T-helper 2 cell (primary cell): ENCODE measurements around the gene GALNT13.

ENCODE experiments used
- DNase-seq, 5 experiments: peaks; one replicate each; pipeline versions ENCODE4 v3.0.0 to v3.0.0-alpha.2; 2012 to 2022
- total RNA-seq, 2 donors: gene quantifications; one replicate each; lab custom pipeline; 2026; lab: John Stamatoyannopoulos, UW

Gene GALNT13
- 0 reads per million in 2 donors for total RNA-seq

DNA sequence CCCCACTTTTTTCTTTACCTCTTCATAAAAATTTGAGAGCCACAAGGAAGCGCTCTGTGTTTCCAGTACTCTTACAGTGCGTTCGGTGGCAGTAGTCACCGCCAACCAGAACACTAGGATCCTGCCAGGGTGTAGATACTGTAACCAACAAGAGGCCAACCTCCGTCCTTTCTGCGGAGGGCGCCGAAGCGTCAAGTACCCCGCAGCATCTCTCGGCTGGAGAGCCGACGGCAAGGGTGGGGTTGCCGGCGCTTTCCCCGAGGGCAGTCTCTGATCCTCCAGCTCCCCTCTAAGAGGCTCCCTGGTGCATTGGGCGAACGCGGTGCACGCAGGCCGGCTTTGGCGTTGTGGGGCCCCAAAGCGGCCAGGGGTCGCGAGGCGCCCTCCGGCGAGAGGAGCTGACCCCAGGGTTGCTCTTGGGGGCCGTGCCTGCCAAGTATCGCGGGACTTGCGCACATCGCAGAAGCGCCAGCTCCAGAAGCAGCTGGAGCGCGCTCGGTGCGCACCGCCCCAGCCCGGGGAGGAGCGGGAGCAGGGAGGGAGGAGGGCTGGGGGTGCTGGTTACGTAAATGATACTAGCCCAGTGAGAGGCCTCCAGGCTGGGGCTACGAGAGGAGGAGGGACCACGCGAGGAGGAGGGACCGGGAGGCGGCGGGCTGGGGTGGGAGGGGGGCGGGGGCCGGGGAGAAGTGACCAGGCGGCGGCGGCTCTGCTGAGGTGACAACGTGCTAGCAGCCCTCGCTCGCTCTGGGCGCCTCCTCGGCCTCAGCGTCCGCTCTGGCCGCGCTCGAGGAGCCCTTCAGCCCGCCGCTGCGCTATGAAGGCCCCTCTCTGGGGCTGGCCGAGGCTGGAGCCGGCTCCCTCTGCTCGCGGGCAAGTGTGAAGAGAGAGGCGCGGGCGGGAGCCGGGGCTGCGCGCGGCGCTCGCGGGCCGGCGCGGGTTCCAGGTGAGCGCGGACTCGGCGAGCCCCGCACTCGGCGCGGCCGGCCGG lies at the start of gene GALNT13:
Gene GALNT13, plus strand, starts transcription at position 692 of the 991 bp plus-strand sequence.
- DNase-seq, result no peak

GRCh38 chr2:153823880-153824279 lies 47.8 kb upstream of the GALNT13 start:
- no peak for DNase-seq

GRCh38 chr2:153828335-153828734 lies 43.4 kb upstream of the GALNT13 start:
- DNase-seq, result no peak

DNA sequence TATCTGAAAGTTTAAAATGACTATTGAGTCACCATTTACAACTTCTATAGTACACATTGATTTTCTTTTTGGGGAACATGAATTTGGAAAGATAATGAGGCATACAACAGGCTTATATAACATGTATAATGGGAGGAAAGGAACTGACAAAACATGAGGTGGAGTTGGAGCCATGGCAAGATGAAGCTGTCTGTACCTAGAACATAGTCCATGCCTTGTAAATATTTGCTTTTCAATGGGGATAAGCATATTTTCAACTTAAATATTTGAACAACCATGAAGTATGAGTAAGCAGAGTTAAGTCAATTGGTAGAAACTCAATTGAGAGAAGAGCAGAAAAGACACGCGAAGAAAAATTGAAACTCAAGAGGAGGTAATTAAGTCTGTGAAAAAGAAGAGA lies 37.1 kb upstream of the GALNT13 start:
- DNase-seq, result no peak

DNA sequence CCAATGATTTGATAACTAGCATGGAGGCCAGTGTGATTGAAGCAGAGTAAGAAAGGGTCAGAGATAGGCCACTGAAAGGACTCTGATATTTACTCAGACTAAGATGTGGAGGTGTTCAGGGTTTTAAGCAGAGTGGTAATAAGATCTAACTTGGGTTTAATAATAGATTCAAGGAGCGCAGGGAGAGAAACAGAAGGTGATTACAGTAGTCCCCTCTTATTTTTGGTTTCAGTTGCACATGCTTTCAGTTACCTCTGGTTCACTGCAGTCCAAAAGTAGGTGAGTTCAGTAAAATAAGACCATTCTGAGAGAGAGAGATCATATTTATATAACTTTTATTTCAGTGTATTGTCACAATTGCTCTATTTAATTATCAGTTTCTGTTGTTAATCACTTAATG lies 13.5 kb upstream of the GALNT13 start:
- DNase-seq, result no peak

DNA sequence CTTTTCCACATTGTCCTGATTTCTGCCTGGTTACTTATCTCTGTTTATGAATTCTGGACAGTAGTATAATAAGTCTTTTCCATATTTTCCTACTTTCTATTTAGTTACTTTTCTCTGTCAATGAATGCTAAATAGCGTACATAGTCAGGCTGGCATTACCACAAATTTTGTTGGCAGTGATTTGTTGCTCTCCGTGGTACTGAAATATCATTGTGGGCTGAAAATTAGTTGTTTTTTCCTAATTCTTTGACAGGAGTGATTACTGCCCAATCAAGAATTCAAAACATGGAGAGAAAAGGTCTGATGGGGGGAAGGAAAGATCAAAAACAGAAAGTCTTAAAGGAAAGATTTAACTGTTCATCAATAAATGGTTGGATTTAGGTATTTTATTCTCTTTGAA lies 7.7 kb upstream of the GALNT13 start:
- DNase-seq, result no peak

DNA sequence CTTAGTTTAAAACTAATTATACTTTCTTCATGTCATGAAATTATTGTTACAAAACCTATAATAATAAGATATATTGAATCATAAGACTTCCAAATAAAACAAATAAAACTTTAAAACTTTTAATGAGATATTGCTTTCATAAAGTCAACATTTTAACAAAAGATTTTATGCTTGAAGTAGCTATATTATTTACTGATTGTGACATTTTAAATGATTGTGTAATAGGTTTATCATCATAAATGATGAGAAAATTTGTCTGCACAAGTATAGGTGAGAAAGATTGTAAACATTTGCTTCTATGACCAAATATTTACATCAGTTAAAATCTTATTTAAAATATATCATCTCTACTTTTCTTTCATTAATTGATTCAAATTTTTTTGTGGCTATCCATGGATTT lies 5.1 kb upstream of the GALNT13 start:
- no peak for DNase-seq

DNA sequence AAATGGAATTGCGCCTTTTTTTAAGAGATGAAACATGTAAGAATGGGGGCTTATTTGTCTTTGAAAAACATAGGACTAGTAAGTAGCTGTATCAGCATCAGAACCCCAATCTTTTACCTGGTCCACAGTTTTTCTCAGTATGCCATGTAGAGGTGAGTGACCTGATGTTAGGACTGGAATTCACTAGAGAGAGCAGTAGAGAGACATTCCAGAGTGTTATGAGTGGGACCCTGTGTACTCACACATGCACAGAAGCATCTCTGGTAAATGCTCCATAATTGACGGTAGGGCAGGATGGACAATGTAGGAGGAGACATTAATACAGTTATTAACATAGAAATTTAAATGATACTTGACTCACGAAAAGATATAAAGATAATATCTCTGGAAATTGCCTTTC lies 1.4 kb upstream of the GALNT13 start:
- no peak for DNase-seq

- DNase-seq, result no peak
Observed at GRCh38 chr2:153872311-153873051, 759 bp downstream of the GALNT13 start.

- no peak for DNase-seq
Observed at GRCh38 chr2:153873052-153874048, 1.6 kb downstream of the GALNT13 start.

DNA sequence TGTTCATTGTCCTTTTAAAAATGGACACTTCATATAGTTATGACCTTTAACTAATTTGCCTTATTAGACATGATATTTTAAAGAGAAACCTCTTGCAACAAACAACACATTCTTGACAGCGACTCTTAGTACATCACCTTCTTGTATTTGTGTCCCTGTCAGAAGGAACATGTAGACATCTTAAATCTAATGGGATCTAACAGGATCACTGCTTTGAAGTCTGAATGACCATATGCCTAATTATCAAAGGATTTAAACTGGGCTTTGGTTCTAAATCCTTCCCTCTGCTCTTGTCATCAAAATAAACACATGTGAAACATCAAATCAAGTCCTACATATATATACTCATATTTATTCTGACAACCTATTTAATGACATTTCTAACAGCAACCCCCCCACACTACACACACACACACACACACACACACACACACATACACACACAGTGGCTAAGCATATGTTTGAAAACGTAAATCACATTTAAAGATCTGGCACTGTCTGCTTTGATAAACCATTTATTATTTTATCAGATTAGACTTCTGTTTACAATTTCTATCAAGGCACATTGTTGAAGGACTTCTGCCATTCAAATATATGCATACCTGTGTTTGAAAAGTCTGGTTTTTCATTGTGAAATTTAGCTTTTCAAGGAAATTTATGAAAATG lies 4.2 kb downstream of the GALNT13 start:
- no peak for DNase-seq

- no peak for DNase-seq
Observed at GRCh38 chr2:153880926-153881325, 9.2 kb downstream of the GALNT13 start.

- DNase-seq, result no peak
Observed at GRCh38 chr2:153886833-153887232, 15.1 kb downstream of the GALNT13 start.

DNA sequence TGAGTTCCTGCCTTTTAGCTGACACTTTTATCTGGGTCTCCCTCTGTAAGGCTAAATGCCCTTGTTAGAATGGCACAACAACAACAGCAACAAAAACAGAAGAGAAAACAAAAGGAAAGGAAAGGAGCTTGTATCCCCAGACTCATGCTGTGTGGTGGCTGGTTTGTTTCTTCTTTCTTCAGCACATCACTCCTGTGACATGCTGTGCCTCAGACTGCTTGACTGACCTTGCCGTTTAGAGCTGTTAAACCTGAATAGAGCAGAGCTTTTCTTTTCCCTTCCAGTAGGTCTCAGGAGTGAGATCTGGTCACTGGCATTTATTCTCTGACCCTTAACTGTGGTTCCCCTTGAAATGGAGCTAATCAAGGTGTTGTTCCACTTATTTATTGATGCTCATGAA lies 18.9 kb downstream of the GALNT13 start:
- DNase-seq, result no peak

DNA sequence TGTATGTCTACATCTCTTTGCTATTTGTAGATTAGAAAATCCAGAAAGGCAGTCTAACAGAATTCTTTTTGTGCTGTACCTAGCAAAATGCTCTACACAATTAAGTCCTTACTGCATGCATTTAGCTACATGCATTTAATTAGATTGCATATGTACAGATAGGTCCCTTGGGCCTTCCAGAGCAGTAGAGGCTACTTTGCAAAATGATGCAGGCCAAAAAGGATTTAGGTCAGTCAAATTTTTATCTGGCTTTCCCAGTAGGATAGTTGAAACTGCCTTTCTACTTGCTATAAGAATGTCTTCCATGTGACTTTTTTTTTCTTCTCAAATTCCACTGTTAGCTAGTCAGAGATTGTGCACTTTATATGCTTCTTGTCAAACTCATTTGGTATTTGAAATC lies 19.3 kb downstream of the GALNT13 start:
- no peak for DNase-seq

- no peak for DNase-seq
Observed at GRCh38 chr2:153912798-153913396, 41.2 kb downstream of the GALNT13 start.

DNA sequence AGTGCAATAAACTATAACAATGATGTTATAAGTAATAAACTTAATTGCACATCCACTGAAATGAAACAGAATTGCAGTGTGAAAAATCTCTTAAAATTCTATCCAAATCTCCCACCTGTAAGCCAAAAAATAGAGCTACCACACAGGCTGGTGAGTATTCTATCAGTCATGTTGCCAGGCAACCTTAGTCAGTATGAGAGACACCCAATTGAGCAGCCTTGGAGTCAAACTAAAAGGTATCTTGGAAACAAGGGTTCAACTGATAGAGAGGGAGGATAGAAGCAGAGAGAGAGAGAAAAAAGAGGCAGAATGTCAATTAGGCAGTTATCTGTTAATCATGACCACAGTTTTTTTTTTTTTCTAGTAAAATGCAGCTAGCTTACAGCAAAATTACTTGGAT lies 45.8 kb downstream of the GALNT13 start:
- no peak for DNase-seq

DNA sequence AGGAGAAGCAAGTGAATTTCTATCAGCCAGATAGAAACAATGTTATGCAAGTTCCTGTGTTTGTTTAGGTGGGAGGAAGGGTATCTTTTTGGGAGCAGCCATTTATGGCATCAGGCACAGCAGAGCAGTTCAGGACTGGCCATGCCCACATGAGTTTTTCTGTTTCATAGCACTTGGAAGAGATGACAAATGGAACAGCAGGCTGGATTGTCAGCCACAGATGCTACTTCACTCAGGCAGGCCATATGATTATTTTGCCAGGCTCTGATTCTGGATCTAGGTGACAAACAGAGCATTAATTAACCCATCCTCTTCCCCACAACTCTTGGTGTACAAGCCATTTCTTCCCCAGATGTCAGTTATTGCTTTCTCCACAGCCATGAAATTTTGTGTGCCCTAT lies 63.8 kb downstream of the GALNT13 start:
- DNase-seq, result no peak

GRCh38 chr2:153939124-153939796 lies 67.5 kb downstream of the GALNT13 start:
- no peak for DNase-seq

DNA sequence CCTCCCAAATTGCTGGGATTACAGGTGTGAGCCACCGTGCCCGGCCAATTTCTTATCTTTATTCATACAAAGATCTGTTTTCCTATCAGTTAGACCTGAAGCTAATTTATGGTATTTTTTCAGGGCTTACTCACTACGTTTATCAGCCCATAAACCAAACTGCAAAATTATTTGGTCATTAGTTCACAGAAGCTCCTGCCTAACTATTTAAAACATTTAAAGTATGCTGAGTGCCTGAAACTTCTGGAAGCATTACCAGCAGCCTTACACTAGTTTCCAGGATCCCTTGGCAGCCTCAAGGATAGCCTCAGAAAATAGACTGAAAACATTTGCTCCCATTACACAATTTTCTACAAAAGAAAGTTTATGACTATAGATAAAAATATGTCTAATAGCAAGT lies 68.8 kb downstream of the GALNT13 start:
- DNase-seq, result no peak

DNA sequence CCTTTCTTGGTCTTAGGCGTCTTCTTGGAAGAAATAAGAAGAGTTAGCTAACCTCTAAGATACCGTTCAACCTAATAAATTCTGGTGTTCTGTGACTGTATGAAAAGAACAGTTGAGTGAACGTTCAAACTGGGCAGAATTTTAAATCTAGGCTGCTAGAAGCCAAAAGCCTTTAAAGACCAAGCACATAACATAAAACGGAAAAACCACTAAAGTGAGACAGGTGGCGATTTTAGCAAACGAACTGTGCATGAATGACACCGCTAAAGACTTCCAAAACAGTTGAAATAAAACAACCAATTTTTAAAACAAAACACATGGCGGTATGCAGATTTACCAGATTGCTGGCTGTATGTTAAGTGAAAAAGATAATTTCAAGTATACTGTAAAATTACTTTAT lies 73.1 kb downstream of the GALNT13 start:
- no peak for DNase-seq
